Mucosa of descending colon (tissue), 3 donors: ENCODE results near the gene FIP1L1. TPM values are rescaled to one million over a fixed set of nuclear protein-coding genes. Genes with fewer than 3 reads are reported as not detected.

Source experiments
- ATAC-seq: fragments of 200-7000 bp; cut with Tn5 transposase; one replicate; pipeline ENCODE4 v1.9.1; 2020; ENCODE audit warnings: mild to moderate bottlenecking, moderate library complexity
- DNase-seq, 3 donors: peaks; one replicate each; pipeline ENCODE4 v3.0.0-alpha.2; 2020
- H3K36me3 ChIP-seq: fragments of 200-600 bp; one replicate; pipeline ENCODE4 v1.8.0; 2021; ENCODE audit warnings: low read depth, mild to moderate bottlenecking
- H3K4me1 ChIP-seq: fragments of 200-600 bp; one replicate; pipeline ENCODE4 v1.8.0; 2021; ENCODE audit warnings: low read depth, mild to moderate bottlenecking
- H3K4me3 ChIP-seq: fragments of 200-600 bp; one replicate; pipeline ENCODE4 v1.8.0; 2021; ENCODE audit warnings: mild to moderate bottlenecking
- H3K9me3 ChIP-seq: fragments of 200-600 bp; one replicate; pipeline ENCODE4 v1.8.0; 2021; ENCODE audit warnings: mild to moderate bottlenecking
- CTCF ChIP-seq: fragments of 200-600 bp; IDR thresholded peaks from one replicate; pipeline ENCODE4 v1.8.0; 2022; ENCODE audit warnings: antibody characterized with exemption, mild to moderate bottlenecking
- intact Hi-C, 2 donors: fragments of 100-400 bp; cut with DNase I in 1 of 2; cut with micrococcal nuclease in 1 of 2; formaldehyde crosslinking; loops; one replicate each; pipeline versions ENCODE4 v1.11.0 to v1.11.1; 2022; cut with DNase I, micrococcal nuclease
- total RNA-seq, 3 donors: library from RNA; stranded (reverse); fragmentation: NEBNext Ultra II Directional in 2 of 3; extraction: Animal tissue kit (Norgen Biotek cat#: 25700) in 2 of 3; gene quantifications; one replicate each; pipeline versions ENCODE4 v1.2.1 to v1.2.4, GENCODE V29; 2021 to 2023
- donor health status: DM: no; HTN: no; CAD: no; lungs with moderate emphysema.
- donor health status: DM: no; HTN: no; CAD: no.
- donor health status: DM: no; HTN: yes; CAD: no.

Gene FIP1L1
- total RNA-seq, 3 donors from 2014 or later = 38.9 to 46.1 (median 39.9) TPM

GRCh38 chr4:53349091-53349491 is 28.4 kb upstream of the FIP1L1 start:
- H3K4me1 ChIP-seq = no peaks in the 10 kb centered on the region
- ATAC-seq (no peak), DNase-seq (no peak)
- no peak for TF ChIP-seq CTCF
- H3K36me3 ChIP-seq = no peaks in the 10 kb centered on the region
- H3K9me3 ChIP-seq = no peaks in the 10 kb centered on the region
- intact Hi-C loops = no loop called here
- H3K4me3 ChIP-seq = no peak overlapping the region

GRCh38 chr4:53354012-53354722 is 23.3 kb upstream of the FIP1L1 start:
- TF ChIP-seq CTCF = no peak
- Histone ChIP-seq H3K36me3 (no peaks in the 10 kb centered on the region), H3K4me3 (no peak overlapping the region), H3K4me1 (no peaks in the 10 kb centered on the region), H3K9me3 (no peaks in the 10 kb centered on the region)
- no peak for DNase-seq
- ATAC-seq = no peak
- intact Hi-C loops = no loop called here

- Histone ChIP-seq H3K9me3 (no peaks in the 10 kb centered on the region), H3K4me3 (no peak overlapping the region), H3K4me1 (no peaks in the 10 kb centered on the region), H3K36me3 (no peaks in the 10 kb centered on the region)
- TF ChIP-seq CTCF = no peak
- DNase-seq (no peak), ATAC-seq (no peak)
- intact Hi-C loops = no loop called here
Measured at GRCh38 chr4:53355930-53356521, 21.4 kb upstream of the FIP1L1 start.

- H3K9me3 ChIP-seq = no peaks in the 10 kb centered on the region
- H3K36me3 ChIP-seq = no peaks in the 10 kb centered on the region
- H3K4me3 ChIP-seq = no peak overlapping the region
- no peak for DNase-seq
- H3K4me1 ChIP-seq = peaks cover 19% of the 10 kb centered on the region
- intact Hi-C loops = no loop called here
- ATAC-seq = no peak
- TF ChIP-seq CTCF = no peak
Measured at GRCh38 chr4:53361451-53361850, 16.0 kb upstream of the FIP1L1 start.

- intact Hi-C loops = no loop called here
- no peaks in the 10 kb centered on the region for H3K36me3 ChIP-seq
- H3K9me3 ChIP-seq = no peaks in the 10 kb centered on the region
- peaks cover 23% of the 10 kb centered on the region for H3K4me1 ChIP-seq
- no peak for ATAC-seq
- H3K4me3 ChIP-seq = no peak overlapping the region
- no peak for TF ChIP-seq CTCF
- no peak for DNase-seq
Measured at GRCh38 chr4:53362093-53362492, 15.3 kb upstream of the FIP1L1 start.
